ENCODE data around the gene ZGPAT.

DNA sequence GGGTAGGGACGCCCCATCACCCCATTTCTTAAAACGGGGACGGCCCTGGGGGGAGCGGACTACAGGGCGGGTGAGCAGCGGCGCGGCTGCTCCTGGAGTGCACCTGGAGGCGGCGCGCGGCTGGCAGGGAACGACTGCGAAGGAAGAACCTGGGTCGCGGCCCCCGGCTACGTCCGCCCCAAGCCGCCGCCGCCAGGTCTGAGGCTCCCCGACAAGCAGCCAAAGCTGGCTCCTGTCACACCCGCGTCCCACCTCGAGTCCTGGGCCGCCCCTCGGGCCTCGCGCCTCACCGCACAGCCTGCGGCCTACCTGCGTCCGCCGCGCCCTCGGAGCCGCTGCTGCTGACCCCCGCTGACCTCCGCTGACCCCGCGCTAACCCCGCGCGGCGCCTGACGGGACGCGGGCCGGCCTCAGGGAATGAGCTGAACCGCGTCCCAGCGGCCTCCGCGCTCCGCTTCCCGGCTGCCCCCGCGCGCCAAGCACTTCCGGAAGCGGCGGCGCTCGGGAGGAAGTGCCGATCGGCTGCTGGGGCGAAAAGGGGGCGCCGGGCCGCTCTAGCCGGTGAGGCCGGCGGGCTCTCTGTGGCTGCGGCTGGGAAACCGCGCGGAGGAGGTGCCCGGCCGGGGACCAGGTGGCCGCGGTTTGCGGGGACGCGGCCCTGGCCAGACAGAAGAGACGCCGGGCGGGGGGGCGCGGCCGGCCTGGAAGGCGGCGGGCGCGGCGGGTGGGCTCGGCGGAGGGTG, at the start of gene ZGPAT, which contains the start of gene ARFRP1:
- TF ChIP-seq, protein P1, sequence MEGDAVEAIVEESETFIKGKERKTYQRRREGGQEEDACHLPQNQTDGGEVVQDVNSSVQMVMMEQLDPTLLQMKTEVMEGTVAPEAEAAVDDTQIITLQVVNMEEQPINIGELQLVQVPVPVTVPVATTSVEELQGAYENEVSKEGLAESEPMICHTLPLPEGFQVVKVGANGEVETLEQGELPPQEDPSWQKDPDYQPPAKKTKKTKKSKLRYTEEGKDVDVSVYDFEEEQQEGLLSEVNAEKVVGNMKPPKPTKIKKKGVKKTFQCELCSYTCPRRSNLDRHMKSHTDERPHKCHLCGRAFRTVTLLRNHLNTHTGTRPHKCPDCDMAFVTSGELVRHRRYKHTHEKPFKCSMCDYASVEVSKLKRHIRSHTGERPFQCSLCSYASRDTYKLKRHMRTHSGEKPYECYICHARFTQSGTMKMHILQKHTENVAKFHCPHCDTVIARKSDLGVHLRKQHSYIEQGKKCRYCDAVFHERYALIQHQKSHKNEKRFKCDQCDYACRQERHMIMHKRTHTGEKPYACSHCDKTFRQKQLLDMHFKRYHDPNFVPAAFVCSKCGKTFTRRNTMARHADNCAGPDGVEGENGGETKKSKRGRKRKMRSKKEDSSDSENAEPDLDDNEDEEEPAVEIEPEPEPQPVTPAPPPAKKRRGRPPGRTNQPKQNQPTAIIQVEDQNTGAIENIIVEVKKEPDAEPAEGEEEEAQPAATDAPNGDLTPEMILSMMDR (IDR thresholded peaks at IDR 0.05) = no peak
- TF ChIP-seq POLR2A (IDR thresholded peaks at IDR 0.05) = peak; percentile 57
- peak; percentile 75 to 85 (median 75) for TF ChIP-seq POLR2AphosphoS5 (IDR thresholded peaks at IDR 0.05)

Measured in transverse colon (tissue), 4 donors.